NOMO-1 treated with dmso at 0.1 percent for 144 hours (cell line): ENCODE measurements around the gene OVAAL.

ENCODE experiments used
- DNase-seq: peaks from one replicate; lab custom pipeline; 2025; ENCODE audit not compliant: unreplicated experiment; lab: John Stamatoyannopoulos, UW

OVAAL gene

DNA sequence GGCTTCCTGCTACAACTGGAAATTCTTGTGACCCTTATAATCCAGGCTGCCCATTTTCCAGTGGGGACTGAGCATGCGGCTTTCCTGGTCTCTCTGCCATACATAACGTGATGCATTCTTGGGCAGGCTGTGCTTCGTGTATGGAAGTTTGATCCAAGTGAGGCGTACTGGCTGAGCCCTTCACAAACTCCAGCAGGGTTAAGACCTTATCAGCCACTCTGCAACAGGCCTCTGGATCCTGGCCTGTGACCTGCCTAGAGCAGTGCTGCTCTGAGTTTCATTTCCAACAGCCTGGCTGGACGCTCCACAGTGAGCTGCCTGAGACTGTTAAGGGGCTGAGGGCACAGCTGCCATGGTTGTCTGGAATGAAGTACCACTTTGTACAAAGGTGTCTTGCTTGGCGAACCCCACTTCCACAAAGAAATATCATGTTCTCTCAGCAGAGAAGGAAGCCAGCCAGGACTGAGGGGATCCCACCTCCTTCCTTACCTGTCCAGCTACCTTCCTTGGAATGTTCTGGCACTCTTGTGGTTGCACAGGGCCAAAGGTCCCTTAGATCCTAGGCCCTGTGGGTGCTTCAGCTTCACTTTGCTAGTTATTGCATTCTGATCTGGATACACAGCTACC lies 44.6 kb downstream of the OVAAL start:
- DNase-seq: no peak

DNA sequence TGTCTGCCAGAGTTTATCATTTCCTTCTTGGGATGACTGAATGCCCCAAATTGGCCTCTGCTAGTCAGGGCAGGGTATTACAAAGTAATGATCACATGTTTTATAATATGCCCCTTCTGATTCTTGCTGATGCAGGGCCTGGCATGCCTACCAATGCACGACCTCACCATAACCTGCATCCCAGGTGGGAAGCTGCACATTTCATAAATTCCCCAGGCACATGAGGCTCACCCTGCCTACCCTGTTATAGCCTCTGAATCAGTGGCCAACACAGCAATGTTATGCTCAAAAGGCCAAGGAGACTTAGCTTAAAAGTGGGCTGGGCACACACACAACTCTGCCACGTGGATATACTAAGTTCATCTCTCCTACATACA lies 45.1 kb downstream of the OVAAL start:
- no peak for DNase-seq

DNA sequence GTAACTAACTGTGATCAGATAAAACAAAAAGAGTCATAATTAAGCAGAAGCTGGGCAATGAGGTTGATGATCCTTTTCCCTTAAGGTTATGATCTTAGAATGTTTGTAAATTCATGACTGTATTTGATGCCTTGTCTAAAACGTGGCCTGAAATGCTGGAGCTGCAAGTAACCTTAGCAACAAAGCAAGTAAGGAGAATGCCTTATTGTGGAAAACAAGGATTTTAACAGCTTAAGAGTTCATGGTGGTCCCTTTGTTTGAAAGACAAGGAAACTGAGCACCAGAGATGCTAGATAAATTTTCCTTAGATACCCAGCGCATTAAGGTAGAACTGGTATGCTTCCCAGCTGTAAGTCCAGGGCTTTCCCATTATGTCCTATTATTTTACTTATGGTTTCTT lies 47.4 kb downstream of the OVAAL start:
- no peak for DNase-seq

DNA sequence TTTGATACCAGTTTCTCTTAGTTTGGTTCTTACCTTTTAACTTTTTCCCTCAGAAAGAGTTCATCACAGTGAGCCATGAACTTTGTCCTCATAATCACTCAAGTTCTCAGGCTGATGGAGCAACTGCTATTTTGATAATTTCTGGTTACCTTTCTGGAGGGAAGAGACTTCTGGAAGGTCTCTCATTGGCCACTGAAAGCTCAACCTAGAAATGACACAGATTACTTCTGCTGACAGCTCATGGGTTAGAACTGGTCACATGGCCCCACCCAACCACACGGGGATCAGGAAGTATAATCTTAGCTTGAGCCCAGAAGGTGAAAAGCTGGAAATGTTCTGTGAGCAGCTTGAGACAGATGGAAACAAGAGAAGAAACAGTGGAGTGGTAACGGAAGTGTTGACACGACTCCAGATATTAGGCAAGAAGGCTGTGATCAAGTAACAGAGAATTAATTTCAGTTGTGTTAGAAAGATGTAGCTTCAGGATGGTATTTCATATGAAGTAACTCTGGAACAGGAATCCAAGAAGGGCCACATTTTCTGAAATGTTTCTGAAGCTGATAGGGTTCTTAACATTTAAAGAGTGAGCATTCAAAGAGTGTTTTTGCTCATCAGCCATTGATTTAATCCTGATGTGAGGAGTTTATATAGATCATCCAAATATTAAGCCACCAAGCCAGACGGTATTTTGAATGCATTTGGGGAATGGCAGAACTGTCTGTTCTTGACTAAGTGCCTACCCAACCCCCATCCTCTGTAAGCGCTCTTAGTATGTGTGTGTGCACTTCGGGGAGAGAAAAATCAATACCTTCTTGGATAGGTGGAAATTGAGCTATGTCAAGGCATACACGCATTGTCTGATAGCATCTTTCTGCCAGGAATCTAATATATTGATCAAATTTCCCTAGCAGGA lies 51.1 kb downstream of the OVAAL start:
- peak; percentile 19 for DNase-seq

DNA sequence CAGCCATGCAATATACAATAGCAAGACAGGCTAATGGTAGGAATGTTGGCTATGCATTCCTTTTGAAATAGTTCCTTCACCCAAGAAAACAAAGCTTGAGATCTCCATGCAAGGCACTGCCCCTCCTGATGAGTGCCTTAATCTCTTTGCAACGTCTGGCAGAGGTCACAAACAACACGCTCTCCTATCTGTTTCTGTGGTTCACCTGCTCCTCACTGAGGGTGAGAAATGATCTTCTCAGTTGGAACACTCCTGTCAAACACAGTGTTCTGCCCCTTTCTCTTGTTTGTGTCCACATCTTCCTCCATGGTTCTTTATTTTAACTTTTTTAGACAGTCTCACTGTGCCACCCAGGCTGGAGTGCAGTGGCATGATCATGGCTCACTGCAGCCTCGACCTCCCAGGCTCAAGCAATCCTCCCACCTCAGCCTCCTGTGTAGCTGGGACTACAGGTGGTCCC lies 51.8 kb downstream of the OVAAL start:
- no peak for DNase-seq

DNA sequence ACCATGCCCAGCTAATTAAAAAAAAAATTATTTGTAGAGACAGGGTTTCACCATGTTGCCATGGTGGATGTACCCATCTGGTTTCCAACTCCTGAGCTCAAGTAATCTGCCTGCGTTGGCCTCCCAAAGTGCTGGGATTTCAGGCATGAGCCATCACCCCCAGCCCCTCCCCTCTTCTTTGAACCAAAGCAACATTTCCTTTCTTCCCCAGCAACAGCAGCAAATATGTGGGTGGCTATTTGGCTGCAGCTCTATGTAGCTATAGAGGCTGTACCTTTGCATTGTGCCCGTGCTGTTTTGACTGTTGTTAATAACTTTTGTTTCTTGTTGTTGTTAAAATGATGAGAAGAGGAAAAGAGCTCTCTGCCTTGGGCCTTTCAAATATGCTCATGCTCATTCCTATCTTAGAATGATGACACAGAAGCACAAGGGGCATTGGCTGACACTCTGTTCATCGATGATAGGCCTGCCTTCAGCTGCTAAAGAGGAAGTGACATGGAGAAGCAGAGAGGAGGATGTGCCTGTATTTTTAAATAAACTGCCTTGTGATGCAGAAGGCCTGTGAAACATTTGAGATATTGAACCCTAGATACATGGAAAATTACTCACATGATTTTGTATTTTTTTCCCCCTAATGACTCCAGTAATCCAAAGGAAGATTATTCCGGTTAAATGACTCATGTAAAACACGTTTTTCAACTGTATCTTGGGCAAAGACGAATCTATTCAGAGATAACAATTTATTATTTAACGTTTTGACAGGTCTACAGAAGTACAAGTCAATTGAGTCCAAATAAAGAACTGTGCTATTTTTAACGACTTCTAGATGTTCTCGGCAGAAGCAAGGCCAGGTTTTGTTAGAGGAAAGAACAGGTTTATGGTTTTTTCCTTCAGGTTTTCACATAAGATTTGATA lies 52.5 kb downstream of the OVAAL start:
- DNase-seq: peak; percentile 83

DNA sequence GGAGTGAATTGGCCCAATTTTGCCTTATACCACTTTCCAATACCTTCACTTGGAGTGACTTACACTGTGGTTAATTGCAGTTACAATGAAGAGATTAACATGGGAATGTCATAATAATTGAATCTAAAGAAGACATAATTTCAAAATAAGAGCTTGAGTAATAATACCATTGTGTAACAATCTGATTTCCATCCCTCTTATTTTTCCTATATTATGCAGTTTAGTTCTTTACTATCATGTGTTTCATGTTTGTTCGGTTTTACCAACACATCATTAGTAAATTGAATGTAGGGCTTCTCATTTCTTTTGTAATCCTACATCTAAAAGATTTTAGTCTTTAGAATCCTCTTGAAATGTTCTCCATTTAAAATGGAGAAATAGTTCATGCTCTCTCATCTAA lies 53.9 kb downstream of the OVAAL start:
- no peak for DNase-seq

DNA sequence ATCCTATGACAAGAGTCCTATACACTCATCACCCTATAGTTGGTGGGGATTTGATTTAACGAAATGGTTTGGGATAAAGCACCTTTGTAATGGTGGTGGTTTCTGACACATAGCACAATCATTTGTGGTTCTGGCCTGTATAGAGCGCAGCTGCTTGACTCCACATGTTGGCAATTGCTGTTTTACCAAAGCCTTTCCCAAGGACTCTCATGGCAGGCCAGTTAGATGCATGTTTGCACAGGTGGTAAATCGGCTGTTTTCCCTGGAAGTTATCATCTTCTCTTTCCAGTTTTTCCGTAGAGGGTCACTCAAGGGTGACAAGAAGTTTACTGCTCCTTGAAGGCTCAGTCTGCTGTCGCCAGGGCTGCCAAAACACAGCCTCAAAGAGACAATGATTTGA lies 56.0 kb downstream of the OVAAL start:
- DNase-seq: no peak

DNA sequence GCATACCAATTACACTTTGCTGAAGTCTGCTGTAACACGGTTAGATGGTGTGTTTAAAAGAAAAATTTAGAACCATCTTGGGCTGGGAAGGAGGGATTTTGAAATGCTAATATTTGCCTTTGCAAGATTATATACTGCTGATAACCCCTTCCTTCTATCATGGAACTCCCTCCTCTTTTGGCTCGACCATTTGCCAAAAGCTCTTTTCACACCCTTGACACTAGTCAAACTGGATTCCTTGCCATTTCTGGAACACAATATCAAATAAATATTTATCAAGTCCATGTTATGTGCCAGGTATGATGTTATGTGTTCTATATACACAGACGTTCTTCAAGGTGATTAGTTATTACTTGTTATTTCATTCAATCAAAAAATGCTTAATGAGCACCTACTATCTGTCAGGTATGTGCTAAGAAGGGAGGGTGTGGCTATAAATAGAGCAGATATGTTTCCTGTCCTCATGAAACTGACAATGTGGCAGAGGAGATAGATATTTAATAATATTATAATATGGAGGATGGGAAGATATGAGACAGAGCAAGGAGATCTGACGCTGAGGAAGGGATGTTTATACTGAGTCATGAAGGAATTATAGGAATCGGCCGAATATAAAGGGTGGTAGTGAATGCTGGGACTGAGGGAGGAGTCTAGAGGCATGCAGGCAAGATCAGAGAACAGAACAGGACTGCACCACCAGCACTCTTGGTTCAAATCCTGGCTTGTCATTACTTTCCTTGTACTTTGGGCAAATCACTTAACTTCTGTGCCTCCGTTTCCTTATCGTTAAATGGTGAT lies 56.9 kb downstream of the OVAAL start:
- no peak for DNase-seq
